GM18526 (cell line): Measurements from ENCODE around the gene ADD3.

Source experiments
- POLR2A ChIP-seq: IDR thresholded peaks from 3 replicates; pipeline ENCODE4 v1.6.1; 2011; ENCODE audit not compliant: insufficient read length; ENCODE audit errors: extremely low read depth

The ADD3 gene

DNA sequence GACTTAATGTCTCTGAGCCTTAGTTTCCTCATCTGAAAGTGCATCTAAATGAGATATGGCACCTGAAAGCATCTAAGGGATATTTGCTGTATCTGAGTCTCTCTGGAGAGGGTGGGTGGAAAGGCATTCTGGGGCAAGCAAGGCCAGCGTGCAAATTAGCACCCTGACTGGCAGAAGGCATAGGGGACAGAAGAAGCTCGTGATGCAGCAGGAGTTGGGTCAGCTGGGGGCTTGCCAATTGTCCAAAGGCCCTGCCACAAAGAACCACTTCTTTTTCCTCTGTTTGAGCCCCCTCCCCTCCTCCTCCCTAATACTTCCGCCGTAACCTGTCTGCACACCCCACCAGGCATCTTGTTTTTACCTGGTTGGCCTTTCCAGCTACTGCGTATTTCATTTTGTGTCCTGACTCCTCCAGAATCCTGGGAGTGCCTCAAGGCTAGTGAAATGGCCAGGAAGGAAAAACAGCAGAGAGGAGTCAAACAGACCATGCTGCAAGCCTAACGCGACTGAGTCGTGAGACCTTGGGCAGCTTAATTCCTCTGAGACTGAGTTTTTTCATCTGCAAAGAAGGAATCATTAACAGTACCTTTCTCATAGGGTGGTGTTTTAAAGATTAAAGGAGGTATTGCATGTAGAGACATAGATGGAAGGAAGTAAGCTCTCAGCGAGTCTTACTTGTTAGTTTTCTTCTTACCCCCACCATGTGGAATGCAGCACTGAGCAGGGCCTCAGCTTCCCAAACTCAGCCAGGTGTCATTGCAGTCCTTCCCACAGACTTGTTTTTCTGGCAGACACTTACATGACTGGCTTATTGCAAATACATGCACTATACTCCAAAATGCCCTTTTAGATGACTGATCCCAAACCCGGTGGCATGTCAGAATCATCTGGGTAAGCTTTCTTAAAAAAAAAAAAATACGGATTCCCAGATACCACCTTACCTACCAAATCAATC, 150.5 kb downstream of the ADD3 start:
- TF ChIP-seq POLR2A = no peak

DNA sequence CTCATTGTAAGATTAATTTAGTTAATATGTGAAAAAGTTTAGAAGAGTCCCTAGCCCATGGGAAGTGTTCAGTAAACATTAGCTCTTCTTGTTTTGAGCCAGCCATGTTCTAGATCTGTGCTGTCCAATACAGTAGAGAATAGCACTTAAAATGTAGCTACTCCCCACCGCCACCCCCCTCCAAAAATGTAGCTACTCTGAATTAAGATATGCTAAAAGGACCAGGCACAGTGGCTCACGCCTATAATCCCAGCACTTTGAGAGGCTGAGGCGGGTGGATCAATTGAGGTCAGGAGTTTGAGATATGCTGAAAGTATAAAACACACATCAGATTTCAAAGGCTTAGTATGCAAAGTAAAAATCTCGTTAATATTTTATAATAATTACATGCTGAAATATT, 152.3 kb downstream of the ADD3 start:
- no peak for TF ChIP-seq POLR2A

DNA sequence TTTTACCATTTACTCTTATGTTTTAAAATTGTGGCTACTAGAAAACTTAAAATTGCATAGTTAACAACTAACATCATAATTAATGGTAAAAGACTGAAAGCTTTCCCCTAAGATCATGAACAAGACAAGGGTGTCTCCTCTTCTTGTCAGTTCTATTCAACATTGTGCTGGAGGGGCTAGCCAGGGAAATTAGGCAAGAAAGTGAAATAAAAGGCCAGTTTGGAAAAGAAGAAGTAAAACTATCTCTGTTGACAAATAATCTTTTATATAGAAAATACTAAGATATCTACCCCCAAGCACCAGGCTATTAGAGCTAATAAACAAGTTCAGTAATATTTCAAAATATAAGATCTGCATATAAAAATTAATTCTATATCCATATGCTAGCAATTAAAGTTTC, 152.7 kb downstream of the ADD3 start:
- TF ChIP-seq POLR2A = no peak

DNA sequence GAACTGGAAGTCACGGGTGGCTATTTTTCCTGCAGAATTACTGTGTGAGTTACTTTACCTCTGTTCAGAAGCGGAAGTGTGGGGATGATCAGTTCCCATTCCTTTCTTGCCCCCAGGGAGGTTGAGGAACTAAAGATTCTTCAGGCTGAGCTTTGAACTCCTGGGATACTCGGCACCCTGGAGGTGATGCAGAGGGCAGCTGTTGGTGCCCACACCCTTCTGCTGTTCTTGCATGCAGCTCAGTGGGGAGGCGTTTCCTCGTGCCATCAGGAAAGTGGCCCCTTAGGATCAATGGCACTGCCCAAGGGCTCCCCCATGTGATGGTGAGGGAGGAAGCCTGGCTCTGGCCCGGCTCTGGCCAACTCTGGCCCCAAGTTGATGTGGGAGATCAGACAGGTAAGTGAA, 155.0 kb downstream of the ADD3 start:
- no peak for TF ChIP-seq POLR2A

DNA sequence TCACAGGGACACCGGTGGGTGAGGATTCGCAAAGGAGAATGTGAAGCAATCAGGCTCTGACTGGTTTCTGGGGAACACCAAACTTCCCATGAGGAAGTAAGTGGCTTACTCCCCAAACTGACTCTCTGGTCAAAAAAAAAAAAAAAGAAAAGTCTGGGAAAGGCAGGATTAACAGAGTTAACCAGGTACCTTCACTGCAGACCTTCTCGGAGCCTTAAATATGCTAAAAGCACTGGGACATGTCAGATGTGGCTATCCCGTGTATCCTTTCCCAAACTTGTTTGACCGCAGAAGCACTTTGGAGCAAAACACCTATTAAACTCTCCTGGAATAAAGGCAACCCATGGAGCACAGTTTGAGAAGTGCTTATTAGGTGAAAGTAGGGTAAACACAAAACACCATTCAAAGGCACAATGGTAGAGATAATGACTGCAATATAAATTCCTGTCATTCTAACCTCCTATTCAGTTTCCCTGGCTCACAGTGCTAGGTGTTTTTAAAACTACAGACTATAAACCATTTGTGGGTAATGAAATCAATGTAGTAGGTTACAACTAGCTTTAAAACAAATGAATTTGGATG, 155.5 kb downstream of the ADD3 start:
- TF ChIP-seq POLR2A = no peak

DNA sequence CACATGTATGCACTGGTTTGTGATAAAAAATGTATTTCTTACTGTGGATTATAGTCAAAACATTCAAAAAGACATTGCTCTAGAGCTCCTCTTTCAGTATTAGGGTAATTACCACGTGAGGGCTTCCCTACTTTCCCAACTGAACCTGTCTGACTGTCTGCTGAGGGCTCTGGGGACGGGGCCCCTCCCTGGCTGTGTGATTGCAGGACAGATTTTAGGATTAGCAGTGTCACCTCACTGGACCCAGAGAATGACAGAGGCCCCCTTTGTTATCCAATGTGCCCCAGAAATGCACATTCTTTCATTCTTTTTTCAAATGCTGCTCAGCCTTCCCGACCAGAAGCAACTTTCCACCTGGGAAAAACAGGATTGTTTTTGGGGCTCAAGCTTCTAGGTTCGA, 156.1 kb downstream of the ADD3 start:
- no peak for TF ChIP-seq POLR2A

DNA sequence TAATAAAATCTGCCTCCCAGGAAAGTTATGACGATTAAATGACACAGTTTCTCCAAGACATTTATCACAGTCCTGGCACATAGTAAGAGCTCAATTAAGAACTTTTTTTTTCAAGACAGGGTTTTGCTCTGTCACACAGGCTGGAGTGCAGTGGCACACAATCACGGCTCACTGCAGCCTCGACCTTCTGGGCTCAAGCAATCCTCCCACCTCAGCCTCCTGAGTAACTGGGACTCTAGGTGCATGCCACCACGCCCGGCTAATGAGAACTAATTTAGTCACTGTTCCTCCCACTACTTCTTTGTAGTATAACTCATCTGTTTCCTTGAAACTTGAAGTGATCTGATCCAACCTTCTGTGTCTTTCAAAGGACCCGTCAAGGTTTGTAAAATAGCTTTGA, 157.5 kb downstream of the ADD3 start:
- no peak for TF ChIP-seq POLR2A

DNA sequence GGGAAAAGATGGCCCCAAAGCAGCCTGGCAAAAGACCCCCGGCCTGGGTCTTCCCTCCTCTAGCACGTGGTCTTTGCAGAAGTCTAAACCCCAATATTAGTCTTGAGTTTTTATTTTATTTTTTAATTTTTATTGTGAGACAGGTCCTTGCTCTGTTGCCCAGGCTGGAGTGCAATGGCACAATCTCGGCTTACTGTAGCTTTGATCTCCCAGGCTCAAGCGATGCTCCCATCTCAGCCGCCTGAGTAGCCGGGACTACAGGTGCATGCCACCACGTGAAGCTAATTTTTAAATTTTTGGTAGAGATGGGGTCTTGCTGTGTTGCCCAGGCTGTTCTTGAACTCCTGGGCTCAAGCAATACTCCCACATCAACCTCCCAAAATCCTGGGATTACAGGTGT, 159.4 kb downstream of the ADD3 start:
- no peak for TF ChIP-seq POLR2A

DNA sequence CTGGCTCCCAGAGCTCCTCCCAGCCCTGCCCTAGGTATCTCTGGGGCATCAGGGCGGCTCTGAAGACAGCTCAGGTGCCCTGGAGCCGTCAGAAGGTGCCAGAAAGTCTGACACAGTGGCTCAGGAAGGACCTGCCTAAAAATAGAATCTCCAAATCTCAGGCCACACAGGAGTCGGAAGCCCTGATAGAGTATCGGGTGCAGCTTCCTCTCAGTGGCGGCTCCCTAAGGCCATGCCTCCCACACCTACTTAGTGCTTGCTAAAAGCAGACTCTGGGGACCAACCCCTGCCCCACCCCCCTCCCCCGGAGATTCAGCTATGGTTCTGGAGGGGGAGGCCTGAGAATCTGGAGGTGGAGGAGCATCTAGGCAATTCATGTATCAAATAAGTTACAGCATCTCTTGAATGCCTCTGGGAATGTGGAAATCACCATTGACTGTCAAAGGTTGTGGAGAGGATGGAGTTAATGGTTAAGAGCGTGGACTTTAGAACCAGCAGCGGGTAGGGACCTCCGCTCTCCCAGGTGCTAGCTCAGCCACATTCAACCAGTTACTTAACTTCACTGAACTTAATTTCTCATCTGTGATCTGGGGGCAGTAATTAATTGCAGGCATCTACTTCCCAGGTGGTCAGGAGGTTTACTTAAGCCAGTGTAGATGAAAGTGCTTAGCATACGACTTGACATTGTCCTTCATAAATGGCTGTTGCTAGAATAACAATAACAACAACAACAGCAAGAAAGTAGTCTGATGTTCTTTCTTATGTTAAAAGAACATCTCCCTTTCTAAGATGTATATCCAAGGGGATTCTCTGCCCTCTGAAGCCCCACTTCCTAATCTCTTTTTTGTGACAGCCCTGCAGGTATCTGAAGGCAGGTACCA, 161.1 kb downstream of the ADD3 start:
- TF ChIP-seq POLR2A = no peak

DNA sequence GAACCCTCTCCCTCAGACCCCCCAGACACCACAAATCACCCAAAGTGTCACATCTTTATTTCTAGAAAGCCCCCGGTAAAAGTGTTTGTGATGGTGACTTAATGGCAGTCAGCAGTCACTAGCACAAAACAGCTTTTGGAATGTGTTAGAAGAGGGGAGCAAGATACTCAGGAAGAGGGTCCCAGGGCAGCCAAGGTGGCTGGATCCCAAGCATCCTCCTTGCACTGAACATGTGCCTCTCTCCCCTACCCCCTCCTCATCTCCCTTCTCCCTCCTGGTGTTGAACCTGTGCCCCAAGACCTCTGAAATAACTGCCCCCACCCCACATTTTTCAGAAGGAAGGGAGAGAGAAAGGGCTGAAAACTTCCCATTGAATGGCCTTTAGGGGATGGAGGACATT, 161.8 kb downstream of the ADD3 start:
- no peak for TF ChIP-seq POLR2A

DNA sequence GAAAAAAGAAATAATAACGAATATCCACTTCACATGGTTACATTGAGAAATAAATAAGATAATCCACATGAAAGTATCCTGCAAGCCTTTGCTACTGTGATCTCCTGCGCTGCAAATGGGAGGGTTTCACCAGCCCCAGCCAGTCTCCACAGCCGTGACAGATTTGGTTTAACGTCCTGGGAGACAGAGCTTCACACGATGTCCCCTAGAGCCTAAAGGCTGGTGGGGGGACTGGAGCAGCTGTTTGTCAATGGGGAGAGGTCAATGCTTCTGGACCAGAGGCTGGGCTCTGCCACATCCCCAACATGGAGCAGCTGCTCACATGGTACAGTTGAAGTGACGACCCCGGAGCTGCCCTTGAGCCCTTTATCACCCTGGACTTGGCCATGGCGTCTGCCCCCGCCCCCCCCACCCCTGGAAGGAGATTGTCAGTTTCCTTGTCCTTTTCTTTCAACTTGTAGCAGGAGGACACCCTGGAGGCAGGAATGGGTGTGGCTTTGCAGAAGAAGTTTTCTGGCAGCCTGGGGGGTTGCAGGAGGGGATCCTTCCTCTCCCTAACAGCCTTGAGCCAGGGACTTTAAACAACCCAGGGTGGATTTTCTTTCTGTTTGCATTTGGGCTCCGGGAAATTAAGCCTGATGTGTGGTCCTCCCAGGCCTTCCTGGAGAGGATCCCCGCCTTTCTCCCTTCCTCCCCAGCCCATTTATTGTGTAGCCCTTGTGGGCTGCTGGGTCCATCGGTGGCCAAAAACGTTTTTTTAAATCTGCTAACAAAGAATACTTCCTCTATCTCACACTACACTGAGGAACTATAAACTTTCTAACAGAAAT, 162.6 kb downstream of the ADD3 start:
- no peak for TF ChIP-seq POLR2A

DNA sequence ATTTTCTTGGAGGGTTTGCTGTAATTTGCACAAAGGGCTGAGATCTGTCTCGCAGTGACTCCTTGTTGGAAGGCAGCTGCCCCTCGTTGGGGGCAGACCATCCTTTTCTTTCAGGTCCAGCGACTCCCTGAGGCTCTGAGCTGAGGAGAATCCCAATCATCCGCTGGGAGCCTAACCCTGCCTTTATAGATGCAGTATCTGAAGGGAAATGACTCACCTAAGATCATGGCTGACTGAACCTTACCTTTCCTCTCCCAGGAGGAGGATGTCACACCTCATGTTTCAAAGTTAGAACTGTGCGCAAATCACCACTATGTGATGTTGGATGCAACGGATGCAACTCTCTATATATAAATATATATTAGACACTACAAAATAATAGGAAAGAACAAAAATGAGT, 163.2 kb downstream of the ADD3 start:
- TF ChIP-seq POLR2A = no peak

DNA sequence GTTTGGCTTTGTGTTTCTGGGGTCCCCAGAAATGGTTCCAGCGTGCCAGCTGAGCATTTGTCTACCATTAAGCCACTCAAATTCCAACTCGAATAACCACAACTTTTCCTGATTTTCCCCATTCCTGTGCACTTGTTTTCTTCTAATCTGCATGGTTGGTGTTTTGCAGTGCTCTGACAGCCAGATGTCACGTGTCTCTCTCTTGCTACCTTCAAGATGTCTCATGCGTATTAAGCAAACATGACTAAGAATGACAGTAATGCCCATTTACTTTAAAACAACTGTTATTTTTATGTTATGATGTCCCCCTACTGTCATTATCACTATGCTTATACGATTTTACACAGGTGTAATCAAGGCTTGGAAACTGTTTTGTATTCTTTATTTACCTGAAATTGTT, 164.4 kb downstream of the ADD3 start:
- no peak for TF ChIP-seq POLR2A

DNA sequence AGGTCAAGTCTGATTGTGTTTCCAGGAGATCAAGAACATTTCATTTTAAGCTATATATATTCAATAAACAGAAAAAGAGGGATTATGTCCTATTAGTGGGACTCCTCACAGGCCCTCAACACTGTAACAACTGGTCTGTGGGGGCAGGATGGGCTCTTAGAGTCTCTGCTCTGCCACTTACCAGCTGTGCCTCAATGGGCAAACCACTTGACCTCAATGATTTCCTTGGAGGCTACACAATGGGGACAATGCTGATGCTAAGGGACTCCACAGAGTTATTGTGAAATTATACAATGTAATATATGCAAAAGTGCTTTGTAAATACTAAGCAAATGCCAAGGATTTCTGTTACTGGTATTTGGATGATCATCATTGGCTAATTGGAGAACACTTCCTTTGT, 166.4 kb downstream of the ADD3 start:
- TF ChIP-seq POLR2A = no peak

DNA sequence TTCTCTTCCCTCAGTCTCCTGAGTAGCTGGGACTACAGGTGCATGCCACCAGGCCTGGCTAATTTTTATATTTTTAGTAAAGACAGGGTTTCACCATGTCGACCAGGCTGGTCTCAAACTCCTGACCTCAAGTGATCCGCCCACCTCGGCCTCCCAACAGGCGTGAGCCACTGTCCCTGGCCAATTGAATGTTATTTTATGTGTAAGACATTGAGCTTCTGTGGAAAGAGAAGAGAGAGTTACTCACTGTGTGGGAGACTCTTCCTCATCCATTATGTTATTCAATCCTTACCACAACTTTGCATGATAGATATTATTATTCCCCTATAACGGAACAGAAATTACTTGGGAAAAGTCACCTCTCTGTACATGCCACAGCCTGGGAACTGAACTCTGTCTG, 167.0 kb downstream of the ADD3 start:
- TF ChIP-seq POLR2A = no peak

DNA sequence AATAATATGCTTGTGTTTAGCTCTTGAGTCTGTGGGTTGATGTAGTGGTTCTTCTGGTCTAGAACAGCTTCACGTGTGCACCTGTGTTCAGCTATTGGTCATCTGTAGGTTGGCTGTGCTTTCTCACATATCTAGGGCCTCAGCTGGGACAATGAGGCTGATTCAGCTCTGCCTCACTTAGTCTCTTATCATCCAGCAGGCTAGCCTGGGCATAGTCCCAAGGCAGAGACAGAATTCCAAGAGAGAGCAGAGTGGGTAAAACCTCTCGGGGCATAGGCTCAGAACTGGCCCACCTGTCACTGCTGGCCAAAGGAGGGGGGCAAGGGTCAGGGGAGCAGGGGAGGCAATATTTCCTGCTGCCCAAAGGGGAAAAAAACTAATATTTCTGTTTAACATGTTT, 167.6 kb downstream of the ADD3 start:
- TF ChIP-seq POLR2A = no peak
